ENCODE measurements around the gene SCRN1. TPM values are rescaled to one million over a fixed set of nuclear protein-coding genes. Genes with fewer than 3 reads are reported as not detected.
A peak's percentile ranks its signal among the peaks of the same experiment; 100 is the strongest.

The SCRN1 gene, protein sequence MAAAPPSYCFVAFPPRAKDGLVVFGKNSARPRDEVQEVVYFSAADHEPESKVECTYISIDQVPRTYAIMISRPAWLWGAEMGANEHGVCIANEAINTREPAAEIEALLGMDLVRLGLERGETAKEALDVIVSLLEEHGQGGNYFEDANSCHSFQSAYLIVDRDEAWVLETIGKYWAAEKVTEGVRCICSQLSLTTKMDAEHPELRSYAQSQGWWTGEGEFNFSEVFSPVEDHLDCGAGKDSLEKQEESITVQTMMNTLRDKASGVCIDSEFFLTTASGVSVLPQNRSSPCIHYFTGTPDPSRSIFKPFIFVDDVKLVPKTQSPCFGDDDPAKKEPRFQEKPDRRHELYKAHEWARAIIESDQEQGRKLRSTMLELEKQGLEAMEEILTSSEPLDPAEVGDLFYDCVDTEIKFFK
- total RNA-seq, result 10 to 100 TPM; 20.2 to 33.3 TPM

DNA sequence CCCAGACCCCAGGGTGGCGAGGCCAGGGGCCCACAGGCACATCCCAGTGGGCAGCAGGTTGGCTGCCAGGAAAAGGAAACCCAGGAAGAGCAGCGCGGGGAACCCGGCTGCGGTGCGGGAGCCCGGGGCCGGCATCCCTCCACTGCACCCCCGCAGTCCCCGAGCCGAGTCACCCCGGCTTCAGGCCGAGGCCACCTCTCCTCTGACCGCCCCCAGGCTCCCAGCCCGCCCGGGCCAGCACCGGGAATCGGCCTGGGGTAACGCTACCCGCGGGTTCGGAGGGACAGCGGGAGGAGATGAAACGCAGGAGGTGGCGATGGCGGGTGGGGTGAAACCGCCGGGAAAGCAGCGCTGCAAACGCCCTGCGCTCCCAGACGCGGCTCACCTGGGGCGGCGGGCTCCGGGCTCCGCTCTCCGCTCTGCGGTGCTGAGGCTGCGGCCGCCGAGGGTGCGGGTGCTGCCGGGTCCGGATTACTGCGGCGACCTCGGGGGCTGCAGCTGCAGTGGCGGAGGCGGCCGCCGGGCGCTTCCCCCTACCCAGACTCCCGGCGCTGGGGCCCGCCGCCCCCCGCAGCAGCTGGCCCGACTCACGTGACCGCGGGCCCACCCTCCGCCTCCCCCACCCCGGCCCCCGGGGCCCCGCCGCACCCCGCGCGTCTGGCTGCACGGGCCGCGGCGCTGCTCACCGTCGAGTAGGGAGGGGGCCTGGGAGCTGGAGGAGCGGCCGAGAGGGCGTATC lies at the start of gene SCRN1:
Gene SCRN1 (minus strand): TSS at position 545 of the 739 bp plus-strand sequence. CDS start 20,734 bp downstream, outside the sequence.
- DNase-seq (ENCODE audit: low spot score), result no peak

DNA sequence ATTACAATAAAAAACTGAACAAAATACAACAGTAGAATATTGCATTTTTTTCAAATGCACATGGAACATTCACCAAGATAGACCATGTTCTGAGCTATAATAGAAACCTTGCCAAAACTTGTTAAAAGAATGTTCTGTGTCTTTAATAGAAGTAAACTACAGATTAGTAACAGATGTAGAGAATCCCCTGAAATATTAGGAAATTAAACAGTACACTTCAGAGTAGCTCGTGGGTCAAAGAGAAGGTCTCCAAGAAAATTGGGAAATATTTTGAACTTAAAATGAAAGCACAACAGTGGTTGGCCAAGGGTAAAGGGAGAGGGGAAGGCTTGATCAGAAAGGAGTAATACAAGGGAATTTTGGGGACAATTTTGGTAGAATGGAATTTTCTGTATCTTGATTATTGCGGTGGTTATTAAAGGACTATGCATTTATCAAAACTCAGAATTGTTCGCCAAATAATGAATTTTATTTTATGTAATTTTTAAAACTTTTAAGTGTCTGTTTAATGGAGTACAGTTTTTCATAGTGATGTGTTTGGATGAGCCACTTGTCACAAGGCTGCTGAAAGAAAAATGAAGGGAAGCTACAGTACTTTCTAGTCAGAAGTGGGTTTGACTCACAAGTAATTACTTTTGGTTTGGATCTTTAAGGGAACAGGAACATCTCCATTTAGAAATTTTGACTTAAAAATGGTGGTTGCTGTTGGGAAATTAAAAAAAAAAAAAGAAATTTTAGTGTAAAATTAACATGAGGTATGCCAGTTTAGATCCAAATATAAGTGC lies 48.8 kb upstream of the SCRN1 start:
- H3K4me3 ChIP-seq, result no peak overlapping the region
- H3K36me3 ChIP-seq, result no peaks in the 10 kb centered on the region
- H3K27me3 ChIP-seq, result no peaks in the 10 kb centered on the region
- DNase-seq (ENCODE audit: low spot score), result no peak
- no peaks in the 10 kb centered on the region for H3K4me1 ChIP-seq
- TF ChIP-seq, protein P1, sequence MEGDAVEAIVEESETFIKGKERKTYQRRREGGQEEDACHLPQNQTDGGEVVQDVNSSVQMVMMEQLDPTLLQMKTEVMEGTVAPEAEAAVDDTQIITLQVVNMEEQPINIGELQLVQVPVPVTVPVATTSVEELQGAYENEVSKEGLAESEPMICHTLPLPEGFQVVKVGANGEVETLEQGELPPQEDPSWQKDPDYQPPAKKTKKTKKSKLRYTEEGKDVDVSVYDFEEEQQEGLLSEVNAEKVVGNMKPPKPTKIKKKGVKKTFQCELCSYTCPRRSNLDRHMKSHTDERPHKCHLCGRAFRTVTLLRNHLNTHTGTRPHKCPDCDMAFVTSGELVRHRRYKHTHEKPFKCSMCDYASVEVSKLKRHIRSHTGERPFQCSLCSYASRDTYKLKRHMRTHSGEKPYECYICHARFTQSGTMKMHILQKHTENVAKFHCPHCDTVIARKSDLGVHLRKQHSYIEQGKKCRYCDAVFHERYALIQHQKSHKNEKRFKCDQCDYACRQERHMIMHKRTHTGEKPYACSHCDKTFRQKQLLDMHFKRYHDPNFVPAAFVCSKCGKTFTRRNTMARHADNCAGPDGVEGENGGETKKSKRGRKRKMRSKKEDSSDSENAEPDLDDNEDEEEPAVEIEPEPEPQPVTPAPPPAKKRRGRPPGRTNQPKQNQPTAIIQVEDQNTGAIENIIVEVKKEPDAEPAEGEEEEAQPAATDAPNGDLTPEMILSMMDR (IDR thresholded peaks at IDR 0.05), result no peak
- no peaks in the 10 kb centered on the region for H3K9me3 ChIP-seq
- no peak overlapping the region for H3K27ac ChIP-seq

More for the DNA sequence above, at the start of gene SCRN1:
- H3K4me3 ChIP-seq, result peak within 1 kb of the TSS; percentile 78 to 97
- peak within 1 kb of the TSS; percentile 73 to 90 for H3K27ac ChIP-seq
- H3K36me3 ChIP-seq, result no peaks in the 10 kb centered on the region
- H3K9me3 ChIP-seq, result peaks cover 0 to 19% of the 10 kb centered on the region in 2 donors
- peaks cover 0 to 7% of the 10 kb centered on the region in 2 donors for H3K4me1 ChIP-seq
- TF ChIP-seq, protein P1 (IDR thresholded peaks at IDR 0.05), result peak in 1 of 2 donors; percentile 24
- no peaks in the 10 kb centered on the region for H3K27me3 ChIP-seq

DNA sequence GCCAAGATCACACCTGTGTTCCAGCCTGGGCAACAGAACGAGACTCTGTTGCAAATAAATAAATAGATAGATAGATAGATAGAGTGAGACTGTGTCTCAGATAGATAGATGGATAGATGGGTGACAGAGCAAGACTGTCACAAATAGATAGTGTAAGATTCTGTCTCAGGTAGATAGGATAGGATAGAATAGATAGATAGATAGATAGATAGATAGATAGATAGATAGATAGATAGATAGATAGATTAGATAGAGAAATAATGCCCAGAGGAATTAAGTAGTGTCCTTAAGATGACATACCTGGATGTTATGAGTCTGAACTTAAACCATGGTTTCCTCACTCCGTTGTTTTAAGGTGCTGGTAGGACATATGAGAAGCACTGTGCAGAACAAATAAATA lies 46.6 kb upstream of the SCRN1 start:
- Histone ChIP-seq H3K4me1 (peaks cover 0 to 4% of the 10 kb centered on the region in 2 donors), H3K4me3 (no peak overlapping the region), H3K36me3 (no peaks in the 10 kb centered on the region), H3K9me3 (no peaks in the 10 kb centered on the region), H3K27ac (no peak overlapping the region), H3K27me3 (no peaks in the 10 kb centered on the region)
- TF ChIP-seq, protein P1 (IDR thresholded peaks at IDR 0.05), result no peak
- no peak for DNase-seq (ENCODE audit: low spot score)

GRCh38 chr7:30034501-30034900 lies 44.9 kb upstream of the SCRN1 start:
- Histone ChIP-seq H3K4me1 (peaks cover 0 to 15% of the 10 kb centered on the region in 2 donors), H3K4me3 (no peak overlapping the region), H3K9me3 (no peaks in the 10 kb centered on the region), H3K27ac (no peak overlapping the region), H3K36me3 (no peaks in the 10 kb centered on the region), H3K27me3 (no peaks in the 10 kb centered on the region)
- TF ChIP-seq, protein P1 (IDR thresholded peaks at IDR 0.05), result no peak
- no peak for DNase-seq (ENCODE audit: low spot score)

GRCh38 chr7:30032310-30033125 lies 42.9 kb upstream of the SCRN1 start:
- TF ChIP-seq, protein P1 (IDR thresholded peaks at IDR 0.05), result no peak
- no peaks in the 10 kb centered on the region for H3K36me3 ChIP-seq
- no peaks in the 10 kb centered on the region for H3K27me3 ChIP-seq
- no peak for DNase-seq (ENCODE audit: low spot score)
- no peak overlapping the region for H3K4me3 ChIP-seq
- no peak overlapping the region for H3K27ac ChIP-seq
- H3K4me1 ChIP-seq, result peaks cover 0 to 22% of the 10 kb centered on the region in 2 donors
- H3K9me3 ChIP-seq, result no peaks in the 10 kb centered on the region
